ENCODE results near the gene ZDHHC1.
A peak's percentile ranks its signal among the peaks of the same experiment; 100 is the strongest.
"Not testable (repeated sequence)": the region's sequence is repeated elsewhere in the genome, so short reads cannot be mapped to it uniquely, and the experiment has no call there.

Gene ZDHHC1

DNA sequence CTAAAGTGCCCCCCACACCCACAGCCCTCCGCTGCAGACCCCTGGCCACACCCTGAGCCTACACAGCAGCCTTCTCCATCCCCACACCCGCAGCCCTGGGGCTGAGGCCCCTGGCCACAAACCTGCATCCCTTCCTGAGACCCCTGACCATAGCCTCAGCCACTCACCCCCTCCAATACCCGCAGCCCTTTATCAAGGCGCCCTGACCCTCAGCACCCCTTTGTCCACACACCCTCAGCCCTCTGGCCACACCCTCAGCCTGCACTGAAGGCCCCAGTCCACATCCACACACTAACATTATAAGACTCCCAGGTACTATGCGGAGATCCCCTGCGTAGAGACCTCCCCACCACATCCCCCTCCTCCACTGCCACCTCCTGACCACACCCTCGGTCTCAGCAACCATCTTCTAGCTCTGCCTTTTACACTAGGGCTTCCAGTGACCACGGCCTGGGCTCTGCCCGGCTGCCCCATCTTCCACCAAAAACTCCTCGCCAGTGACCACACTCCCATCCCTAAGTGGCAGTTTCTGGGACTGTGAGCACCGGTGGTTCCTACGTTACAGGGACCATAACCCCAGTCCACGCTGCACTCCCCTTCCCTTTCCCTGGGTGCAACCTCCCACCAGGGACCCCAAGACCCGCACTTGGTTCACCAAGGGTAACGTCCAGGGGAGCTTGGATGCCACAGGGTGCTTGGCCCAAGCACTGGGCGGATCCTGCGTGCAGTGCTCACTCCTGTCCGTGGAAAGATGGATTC lies 23.8 kb downstream of the ZDHHC1 start:
- DNase-seq = no peak

DNA sequence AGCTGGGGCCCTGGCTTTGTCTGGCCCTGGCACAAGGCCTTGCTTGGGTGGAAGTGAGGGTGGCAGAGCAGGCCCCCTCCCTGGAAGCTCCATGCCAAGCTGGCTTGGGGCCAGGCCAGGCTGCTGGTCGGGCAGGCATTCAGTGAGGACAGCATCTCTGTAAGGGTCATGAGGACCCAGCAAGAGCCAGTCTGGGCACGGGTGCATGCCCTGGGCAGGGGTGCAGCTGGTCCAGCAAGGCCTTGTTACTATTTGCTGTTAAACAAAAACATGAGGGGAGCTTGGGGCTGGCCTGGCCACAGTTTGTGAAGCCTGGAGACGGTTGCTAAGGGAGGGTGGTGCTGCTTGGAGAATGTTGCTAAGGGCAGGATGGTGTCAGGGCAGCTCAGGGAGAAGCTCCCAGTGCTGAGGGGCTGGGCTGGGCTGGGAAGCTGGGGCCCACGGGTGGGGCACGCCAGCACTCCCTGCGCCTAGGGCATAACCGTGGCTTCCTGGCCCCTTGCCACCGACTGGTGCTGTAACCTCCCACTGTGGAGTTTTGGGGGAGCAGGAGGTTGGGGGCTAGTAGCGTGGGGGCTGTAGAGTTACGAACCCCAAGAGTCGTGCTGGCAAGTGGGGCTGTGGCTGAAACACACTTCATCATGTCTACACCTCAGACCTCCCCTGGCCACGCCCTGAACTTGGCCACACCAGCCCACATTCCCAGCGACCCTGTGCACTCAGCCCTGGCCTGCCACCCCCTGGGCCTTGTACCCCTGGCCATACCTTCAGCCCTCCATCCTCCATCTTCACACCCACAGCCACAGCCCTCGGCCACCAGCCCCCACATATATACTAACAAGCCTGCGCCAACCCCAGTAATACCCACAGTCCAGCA lies 24.6 kb downstream of the ZDHHC1 start:
- no peak for DNase-seq

GRCh38 chr16:67390816-67391423 lies 25.4 kb downstream of the ZDHHC1 start:
- DNase-seq = no peak

GRCh38 chr16:67389911-67390815 lies 26.1 kb downstream of the ZDHHC1 start:
- peak; percentile 80 for DNase-seq

GRCh38 chr16:67388591-67388990 lies 27.7 kb downstream of the ZDHHC1 start:
- DNase-seq = no peak

- no peak for DNase-seq
These were observed 28.1 kb downstream of the ZDHHC1 start for GRCh38 chr16:67388191-67388590.

DNA sequence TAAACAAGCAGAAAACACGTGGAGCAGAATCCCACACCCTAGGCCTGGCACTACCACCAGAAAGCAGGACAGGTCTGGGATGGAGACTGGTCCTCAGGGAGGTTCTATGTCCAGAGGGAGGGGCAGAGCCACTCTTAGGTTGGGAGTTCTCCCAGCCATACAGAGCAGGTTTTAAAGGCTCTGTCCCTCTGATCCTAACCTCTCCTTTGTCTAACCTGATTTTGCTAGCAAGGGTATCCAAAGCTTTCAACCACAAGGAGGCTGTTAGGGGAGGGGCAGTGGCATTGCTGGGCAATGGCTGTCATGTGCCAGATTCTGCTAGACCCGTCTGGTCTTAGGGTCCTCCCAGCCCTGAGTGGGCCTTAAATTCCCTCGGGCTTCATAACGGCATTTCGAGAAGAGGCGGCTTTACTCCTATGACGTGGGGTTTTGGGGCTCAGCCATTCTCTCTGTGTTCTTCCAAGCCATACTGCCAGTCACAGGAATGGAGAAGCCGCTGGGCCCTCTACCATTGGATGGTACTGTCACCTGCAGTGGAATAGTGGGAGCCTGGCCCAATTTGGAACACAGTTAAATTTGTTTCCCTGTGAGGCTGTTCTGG lies 28.7 kb downstream of the ZDHHC1 start:
- no peak for DNase-seq

DNA sequence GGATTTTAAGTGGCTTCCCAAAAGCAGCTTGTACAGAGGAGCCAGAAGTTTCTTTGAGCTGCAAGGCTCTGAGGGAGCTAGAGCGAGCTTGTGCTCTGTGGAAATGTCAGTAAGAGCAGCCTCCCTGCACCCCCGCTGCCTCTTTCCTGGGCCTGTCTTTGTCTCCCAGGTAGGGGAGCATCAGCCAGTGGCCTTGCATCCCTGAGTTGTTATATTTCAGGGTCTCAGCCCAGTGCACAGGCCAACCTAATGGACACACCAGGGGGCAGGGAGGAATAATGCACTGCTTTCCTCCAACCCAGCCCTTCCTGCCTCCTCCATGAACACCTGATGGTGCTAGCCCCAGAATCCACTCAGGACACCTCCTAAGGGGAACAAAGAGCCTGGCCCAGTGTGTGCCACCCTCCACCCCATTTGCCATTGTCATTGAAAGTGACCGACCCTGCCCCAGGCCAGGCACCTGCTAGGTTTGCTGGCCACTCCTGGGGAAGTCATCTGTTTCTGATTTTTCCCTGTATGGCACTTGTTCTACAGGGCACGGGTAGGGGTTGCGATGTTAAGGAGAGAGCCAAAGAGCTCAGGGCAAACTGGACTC lies 29.3 kb downstream of the ZDHHC1 start:
- DNase-seq = no peak

GRCh38 chr16:67384778-67385510 lies 31.3 kb downstream of the ZDHHC1 start:
- no peak for DNase-seq

GRCh38 chr16:67383284-67383683 lies 33.0 kb downstream of the ZDHHC1 start:
- DNase-seq = no peak

- DNase-seq = no peak
These were observed 37.6 kb downstream of the ZDHHC1 start for GRCh38 chr16:67378642-67379041.

DNA sequence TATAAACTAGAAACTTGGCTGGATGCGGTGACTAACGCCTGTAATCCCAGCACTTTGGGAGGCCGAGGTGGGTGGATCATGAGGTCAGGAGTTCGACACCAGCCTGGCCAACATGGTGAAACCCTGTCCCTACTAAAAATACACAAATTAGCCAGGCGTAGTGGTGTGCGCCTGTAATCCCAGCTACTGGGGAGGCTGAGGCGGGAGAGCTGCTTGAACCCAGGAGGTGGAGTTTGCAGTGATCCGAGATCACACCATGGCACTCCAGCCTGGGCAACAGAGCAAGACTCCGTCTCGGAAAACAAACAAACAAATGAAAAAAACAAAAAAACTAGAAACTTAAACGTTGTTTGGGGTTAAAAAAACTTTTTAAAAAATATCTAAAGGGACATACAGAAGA lies 40.3 kb downstream of the ZDHHC1 start:
- not testable (repeated sequence) for DNase-seq

DNA sequence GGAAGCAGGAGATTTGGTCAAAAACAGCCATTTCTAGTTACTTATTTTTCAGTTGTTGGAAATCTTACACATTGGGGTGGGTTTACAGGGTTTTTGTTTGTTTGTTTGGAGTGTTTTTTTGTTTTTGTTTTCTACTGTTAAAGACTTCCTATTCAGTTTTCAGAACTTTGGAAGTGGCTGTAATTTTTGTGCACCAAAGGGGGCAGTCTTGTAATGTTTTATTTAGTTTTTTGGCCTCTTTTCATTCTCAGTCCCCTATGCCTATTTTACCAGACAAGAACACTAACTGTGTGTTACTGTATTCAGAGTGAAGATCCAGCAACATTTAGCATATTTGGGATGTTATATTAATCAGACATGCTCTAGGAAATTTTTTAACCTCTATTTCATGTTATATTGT lies 43.6 kb downstream of the ZDHHC1 start:
- DNase-seq = peak; percentile 67

DNA sequence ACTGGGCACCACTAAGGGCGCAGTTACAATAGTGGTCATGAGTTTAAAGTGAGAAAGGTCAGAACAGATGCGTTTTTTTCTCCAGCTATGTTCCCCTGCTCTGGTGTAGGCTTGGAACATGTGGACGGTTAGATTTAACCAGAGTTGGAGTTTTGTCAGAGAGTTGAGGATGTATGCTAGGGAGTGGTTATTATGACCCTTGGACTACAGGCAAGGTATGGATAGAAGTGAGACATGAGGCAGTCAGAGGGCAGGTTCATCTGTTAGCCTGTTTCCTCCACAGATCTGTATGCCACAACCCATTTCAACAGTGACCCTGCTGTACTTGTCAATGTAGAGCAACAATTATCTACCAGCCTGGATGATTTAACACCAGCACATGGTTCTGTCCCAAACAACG lies 45.6 kb downstream of the ZDHHC1 start:
- no peak for DNase-seq

- peak; percentile 49 for DNase-seq
These were observed 51.6 kb downstream of the ZDHHC1 start for GRCh38 chr16:67364600-67365235.

DNA sequence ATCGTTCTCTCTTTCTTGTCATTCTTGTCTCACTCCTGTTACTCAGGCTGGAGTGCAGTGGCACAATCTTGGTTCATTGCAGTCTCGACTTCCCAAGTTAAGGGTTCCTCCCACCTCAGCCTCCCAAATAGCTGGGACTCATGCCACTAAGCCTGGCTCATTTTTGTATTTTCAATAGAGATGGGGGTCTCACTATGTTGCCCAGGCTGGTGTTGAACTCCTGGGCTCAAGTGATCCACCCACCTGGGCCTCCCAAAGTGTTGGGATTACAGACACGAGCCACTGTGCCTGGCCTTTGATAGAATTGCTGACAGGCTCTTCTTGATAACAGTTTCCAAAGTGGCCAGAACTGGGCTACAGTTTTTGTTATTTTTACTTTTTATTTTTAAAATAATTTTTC lies 55.2 kb downstream of the ZDHHC1 start:
- DNase-seq = no peak

DNA sequence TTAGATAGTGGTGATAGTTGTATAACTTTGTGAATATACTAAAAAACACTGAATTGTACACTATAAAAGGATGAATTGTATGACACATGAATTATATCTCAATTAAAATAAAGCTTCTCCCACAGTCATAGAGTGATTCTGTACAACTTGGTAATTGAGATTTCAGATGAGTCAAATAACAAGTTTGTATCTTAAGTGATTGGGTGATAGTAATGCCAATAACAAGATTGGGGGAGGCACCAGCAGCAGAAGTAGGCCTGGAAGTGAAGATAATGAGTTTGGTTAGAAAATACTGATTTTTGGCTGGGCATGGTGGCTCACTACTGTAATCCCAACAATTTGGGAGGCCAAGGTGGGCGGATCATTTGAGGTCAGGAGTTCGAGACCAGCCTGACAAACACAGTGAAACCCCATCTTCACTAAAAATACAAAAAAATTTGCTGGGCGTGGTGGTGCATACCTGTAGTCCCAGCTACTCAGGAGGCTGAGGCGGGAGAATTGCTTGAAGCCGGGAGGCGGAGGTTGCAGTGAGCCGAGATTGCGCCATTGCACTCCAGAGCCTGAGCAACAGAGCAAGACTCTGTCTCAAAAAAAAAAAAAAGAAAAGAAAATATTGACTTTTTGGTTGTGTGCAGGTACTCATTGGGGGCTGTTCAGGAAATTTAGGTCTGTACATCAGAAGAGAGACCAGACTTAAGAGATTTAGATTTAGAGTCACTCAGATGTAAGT lies 56.6 kb downstream of the ZDHHC1 start:
- DNase-seq = peak; percentile 36

DNA sequence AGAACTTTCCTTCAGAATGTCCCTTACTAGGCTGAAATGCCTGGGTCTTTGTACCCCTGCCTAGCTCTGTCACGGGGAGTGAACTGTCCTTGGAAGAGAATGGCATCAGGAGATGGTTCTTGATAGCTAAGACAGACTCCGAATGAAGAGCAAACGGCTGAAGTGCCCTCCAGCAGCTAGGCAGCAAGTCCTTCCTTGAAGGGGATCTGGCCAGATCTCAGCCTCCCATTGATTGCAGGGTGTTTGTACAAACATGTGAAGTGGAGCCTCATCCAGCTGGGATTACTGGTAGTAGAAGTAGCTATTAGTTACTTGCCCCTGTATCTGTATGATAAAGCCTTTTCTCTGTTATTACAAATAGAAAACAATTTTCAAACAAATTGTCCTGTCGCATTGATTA lies 58.7 kb downstream of the ZDHHC1 start:
- peak; percentile 19 for DNase-seq

DNA sequence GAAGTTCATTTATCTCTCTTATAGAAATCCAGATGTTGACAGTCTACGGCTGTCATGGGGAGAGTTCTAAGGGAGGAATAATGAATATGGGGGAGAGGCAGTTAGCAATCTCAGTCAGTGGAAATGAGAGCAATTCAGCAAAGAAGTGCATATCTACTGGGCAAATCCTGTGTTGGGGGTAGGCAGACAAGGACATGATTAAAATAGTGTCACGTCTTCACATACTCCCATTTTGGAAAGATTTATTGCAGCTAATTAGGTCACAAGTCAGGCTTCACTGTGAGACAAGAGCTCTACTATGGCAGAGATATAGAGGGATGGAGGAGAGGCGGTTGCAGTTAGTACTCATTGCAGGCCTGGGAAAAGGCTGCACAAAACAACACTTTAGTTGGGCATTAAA lies 59.9 kb downstream of the ZDHHC1 start:
- DNase-seq = no peak

GRCh38 chr16:67352463-67352862 lies 63.8 kb downstream of the ZDHHC1 start:
- DNase-seq = not testable (repeated sequence)
